ENCODE results near the gene NEK8.
"Not testable (repeated sequence)": the region's sequence is repeated elsewhere in the genome, so short reads cannot be mapped to it uniquely, and the experiment has no call there.

The NEK8 gene

GRCh38 chr17:28760601-28761562 lies 32.3 kb downstream of the NEK8 start:
- no peak for DNase-seq (ENCODE audit: low read depth in 2 of 2, low spot score in 1 of 2)

GRCh38 chr17:28763137-28763799 lies 34.7 kb downstream of the NEK8 start:
- no peak for DNase-seq (ENCODE audit: low read depth in 2 of 2, low spot score in 1 of 2)

- peak; percentile 57 to 64 for DNase-seq (ENCODE audit: low read depth in 2 of 2, low spot score in 1 of 2)
Observed at GRCh38 chr17:28763804-28764266, 35.2 kb downstream of the NEK8 start.

- no peak for DNase-seq (ENCODE audit: low read depth in 2 of 2, low spot score in 1 of 2)
Observed at GRCh38 chr17:28765038-28765437, 36.5 kb downstream of the NEK8 start.

- DNase-seq (ENCODE audit: low read depth in 2 of 2, low spot score in 1 of 2), result no peak
Observed at GRCh38 chr17:28773736-28774135, 45.1 kb downstream of the NEK8 start.

GRCh38 chr17:28774206-28774605 lies 45.6 kb downstream of the NEK8 start:
- no peak for DNase-seq (ENCODE audit: low read depth in 2 of 2, low spot score in 1 of 2)

- DNase-seq (ENCODE audit: low read depth in 2 of 2, low spot score in 1 of 2), result no peak
Observed at GRCh38 chr17:28777178-28777577, 48.6 kb downstream of the NEK8 start.

- not testable (repeated sequence) for DNase-seq (ENCODE audit: low read depth in 2 of 2, low spot score in 1 of 2)
Observed at GRCh38 chr17:28779601-28780000, 51.0 kb downstream of the NEK8 start.

- DNase-seq (ENCODE audit: low read depth in 2 of 2, low spot score in 1 of 2), result no peak
Observed at GRCh38 chr17:28783161-28783560, 54.6 kb downstream of the NEK8 start.

GRCh38 chr17:28788100-28788499 lies 59.5 kb downstream of the NEK8 start:
- no peak for DNase-seq (ENCODE audit: low read depth in 2 of 2, low spot score in 1 of 2)

Data from stimulated activated CD8-positive, alpha-beta memory T cell treated with anti-CD3 and anti-CD28 coated beads, Interleukin-4, amount 100 ng/mL, for 1 hour (primary cell).